Keratinocyte (primary cell): ENCODE results near the gene TMEM190. TPM values are rescaled to one million over a fixed set of nuclear protein-coding genes. Genes with fewer than 3 reads are reported as not detected.
A peak's percentile ranks its signal among the peaks of the same experiment; 100 is the strongest.

Source experiments
- DNase-seq: peaks from one replicate; pipeline ENCODE4 v3.0.0-alpha.2; 2011; ENCODE audit warnings: low read depth, missing footprints, low spot score
- FAIRE-seq: peaks from 2 replicates; lab custom pipeline; 2011; peaks lifted over from hg19 to GRCh38; lab: Jason Lieb, UNC
- H2AFZ ChIP-seq: 2 replicates; pipeline ENCODE4 v1.6.0; 2012; ENCODE audit warnings: low read length, control low read depth, inconsistent platforms; ENCODE audit not compliant: control insufficient read depth
- H3K27ac ChIP-seq: 2 replicates; pipeline ENCODE4 v1.5.1; 2011; ENCODE audit warnings: low read length; ENCODE audit not compliant: control insufficient read depth, insufficient read depth
- H3K27me3 ChIP-seq: 3 replicates; pipeline ENCODE4 v1.6.0; 2011; ENCODE audit warnings: low read length; ENCODE audit not compliant: control insufficient read depth, insufficient read depth; ENCODE audit errors: extremely low read depth
- H3K36me3 ChIP-seq, 2 experiments: 2 replicates in 1 of 2; 3 replicates in 1 of 2; pipeline ENCODE4 v1.5.1; 2011; ENCODE audit warnings: low read length in 2 of 2, mild to moderate bottlenecking in 1 of 2; ENCODE audit not compliant: control insufficient read depth in 2 of 2, insufficient read depth in 2 of 2; ENCODE audit errors: extremely low read depth in 1 of 2
- H3K4me1 ChIP-seq: 3 replicates; pipeline ENCODE4 v1.5.1; 2011; ENCODE audit warnings: low read length; ENCODE audit not compliant: control insufficient read depth, insufficient read depth; ENCODE audit errors: extremely low read depth
- H3K4me2 ChIP-seq: 3 replicates; pipeline ENCODE4 v1.6.0; 2011; ENCODE audit warnings: low read depth, low read length; ENCODE audit not compliant: control insufficient read depth, insufficient read depth; ENCODE audit errors: extremely low read depth
- H3K4me3 ChIP-seq, 3 experiments: fragments of 200-600 bp in 1 of 3; sonication (generic) in 1 of 3; 2 replicates in 2 of 3; 3 replicates in 1 of 3; pipeline ENCODE4 v1.5.1; 2011 to 2016; ENCODE audit warnings: low read length in 3 of 3, mild to moderate bottlenecking in 3 of 3, control low read depth in 2 of 3, inconsistent platforms in 1 of 3, low read depth in 1 of 3, mixed read lengths in 1 of 3, mixed run types in 1 of 3, moderate library complexity in 1 of 3; ENCODE audit not compliant: control insufficient read depth in 2 of 3, insufficient read depth in 2 of 3; ENCODE audit errors: extremely low read depth in 1 of 3
- H3K79me2 ChIP-seq: 2 replicates; pipeline ENCODE4 v1.6.0; 2012; ENCODE audit warnings: low read length; ENCODE audit not compliant: control insufficient read depth, insufficient read depth
- H3K9ac ChIP-seq: 3 replicates; pipeline ENCODE4 v1.6.0; 2011; ENCODE audit warnings: low read length; ENCODE audit not compliant: control insufficient read depth, insufficient read depth; ENCODE audit errors: extremely low read depth
- H3K9me1 ChIP-seq: 3 replicates; pipeline ENCODE4 v1.6.0; 2011; ENCODE audit warnings: low read length; ENCODE audit not compliant: control insufficient read depth, insufficient read depth; ENCODE audit errors: extremely low read depth
- H3K9me3 ChIP-seq: 2 replicates; pipeline ENCODE4 v1.5.1; 2012; ENCODE audit warnings: low read depth, low read length; ENCODE audit not compliant: control insufficient read depth
- H4K20me1 ChIP-seq: 3 replicates; pipeline ENCODE4 v1.6.0; 2011; ENCODE audit warnings: low read length; ENCODE audit not compliant: control insufficient read depth, insufficient read depth; ENCODE audit errors: extremely low read depth
- EZH2 ChIP-seq: IDR thresholded peaks from one replicate; pipeline ENCODE4 v1.6.1; 2012; ENCODE audit warnings: inconsistent platforms, mild to moderate bottlenecking, low read length, moderate library complexity
- dilution Hi-C: fragments of 300-500 bp; cut with MboI; formaldehyde crosslinking; loops from one replicate; pipeline ENCODE4 v1.7.0; 2020; ENCODE audit warnings: low sequenced_read_pairs; ENCODE audit not compliant: extremely low pct_ligation_motif_present
- polyA plus RNA-seq, 5 experiments: library from polyadenylated mRNA; depleted of rRNA in 3 of 5; stranded (reverse) in 3 of 5; stranded (forward) in 1 of 5; unstranded in 1 of 5; fragments of >200 nt; gene quantifications; 1 replicate in 1 of 5; 2 replicates in 3 of 5; 3 replicates in 1 of 5; pipeline versions ENCODE4 v1.2.1 to v1.2.3, GENCODE V29; 2011 to 2012; ENCODE audit warnings: missing spikeins in 2 of 5, low read depth in 1 of 5, low replicate concordance in 1 of 5
- TF ChIP-seq, protein P1 (sequence below), 3 experiments: IDR thresholded peaks in 1 of 3; conservative IDR thresholded peaks in 1 of 3; optimal IDR thresholded peaks in 1 of 3; 2 replicates in 2 of 3; 3 replicates in 1 of 3; pipeline versions ENCODE3 to v1.5.1; 2011; ENCODE audit warnings: low read length in 3 of 3, mild to moderate bottlenecking in 3 of 3, moderate library complexity in 2 of 3, control low read depth in 1 of 3, inconsistent platforms in 1 of 3; ENCODE audit not compliant: insufficient read depth in 2 of 3; ENCODE audit errors: extremely low read depth in 1 of 3

The TMEM190 gene
- polyA plus RNA-seq, 1 donor (not counting 4 experiments of a cell fraction or from before 2014, with no cell fraction given): not detected

DNA sequence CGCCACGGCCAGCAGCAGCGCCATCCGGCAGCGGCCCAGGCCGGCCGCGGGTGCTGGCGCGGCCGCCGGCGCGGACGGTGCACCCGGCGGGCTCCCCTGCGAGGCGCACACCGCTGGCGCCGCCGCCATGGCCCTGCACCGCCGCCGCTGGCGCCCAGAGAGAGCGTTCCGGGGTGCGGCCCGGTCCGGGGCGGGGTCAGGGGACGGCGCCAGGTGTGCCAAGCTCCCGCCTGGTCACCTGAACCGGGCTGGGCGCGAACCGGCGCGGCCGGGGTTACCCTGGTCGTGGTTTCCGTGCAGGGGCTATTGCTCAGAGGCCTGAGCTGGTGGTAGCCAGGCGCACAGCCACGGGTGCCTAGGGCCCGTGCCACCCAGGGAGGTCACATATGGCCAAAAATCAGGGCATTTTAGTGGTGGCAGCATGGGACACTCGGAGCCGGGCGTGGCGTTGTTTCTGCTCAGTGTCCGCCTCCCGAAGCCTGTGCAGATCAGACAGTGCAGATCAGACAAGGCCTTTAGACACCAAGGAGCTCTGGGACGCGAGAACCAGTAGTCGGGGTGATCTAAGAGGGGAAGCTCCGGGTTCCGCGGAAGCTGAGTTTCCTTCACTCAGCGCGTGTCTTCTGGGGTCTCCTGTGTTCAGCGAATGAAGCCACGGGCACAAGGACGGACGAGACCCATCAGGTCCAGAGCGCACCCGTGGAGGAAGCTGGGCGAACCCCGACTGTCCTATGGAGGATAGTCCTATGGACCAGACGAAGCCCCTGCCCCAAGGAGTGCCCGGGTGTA lies 7.7 kb downstream of the TMEM190 start, which contains the start of gene TMEM238:
Gene TMEM238, minus strand, starts transcription at position 162 of the 789 bp plus-strand sequence. Its CDS starts 33 bp downstream, at position 129.
- Histone ChIP-seq H3K27ac (peak within 1 kb of the TSS; percentile 95), H3K79me2 (peaks cover 41% of the 10 kb centered on the region), H3K27me3 (no peaks in the 10 kb centered on the region), H3K4me2 (peak within 1 kb of the TSS; percentile 93), H3K9me1 (peaks cover 12% of the 10 kb centered on the region), H3K4me3 (peak within 1 kb of the TSS; percentile 76 to 97 (median 77)), H3K9ac (peak within 1 kb of the TSS; percentile 92), H2AFZ (peak within 1 kb of the TSS; percentile 87), H3K9me3 (no peaks in the 10 kb centered on the region), H3K36me3 (peaks cover 21 to 34% of the 10 kb centered on the region in 2 experiments), H4K20me1 (peaks cover 31% of the 10 kb centered on the region), H3K4me1 (peaks cover 25% of the 10 kb centered on the region)
- no peak for FAIRE-seq
- no peak for DNase-seq
- TF ChIP-seq, protein P1, sequence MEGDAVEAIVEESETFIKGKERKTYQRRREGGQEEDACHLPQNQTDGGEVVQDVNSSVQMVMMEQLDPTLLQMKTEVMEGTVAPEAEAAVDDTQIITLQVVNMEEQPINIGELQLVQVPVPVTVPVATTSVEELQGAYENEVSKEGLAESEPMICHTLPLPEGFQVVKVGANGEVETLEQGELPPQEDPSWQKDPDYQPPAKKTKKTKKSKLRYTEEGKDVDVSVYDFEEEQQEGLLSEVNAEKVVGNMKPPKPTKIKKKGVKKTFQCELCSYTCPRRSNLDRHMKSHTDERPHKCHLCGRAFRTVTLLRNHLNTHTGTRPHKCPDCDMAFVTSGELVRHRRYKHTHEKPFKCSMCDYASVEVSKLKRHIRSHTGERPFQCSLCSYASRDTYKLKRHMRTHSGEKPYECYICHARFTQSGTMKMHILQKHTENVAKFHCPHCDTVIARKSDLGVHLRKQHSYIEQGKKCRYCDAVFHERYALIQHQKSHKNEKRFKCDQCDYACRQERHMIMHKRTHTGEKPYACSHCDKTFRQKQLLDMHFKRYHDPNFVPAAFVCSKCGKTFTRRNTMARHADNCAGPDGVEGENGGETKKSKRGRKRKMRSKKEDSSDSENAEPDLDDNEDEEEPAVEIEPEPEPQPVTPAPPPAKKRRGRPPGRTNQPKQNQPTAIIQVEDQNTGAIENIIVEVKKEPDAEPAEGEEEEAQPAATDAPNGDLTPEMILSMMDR (optimal IDR thresholded peaks at IDR 0.05 in 1 of 3, IDR thresholded peaks at IDR 0.05 in 1 of 3, conservative IDR thresholded peaks at IDR 0.05 in 1 of 3; ENCODE audit: extremely low read depth in 1 of 3, insufficient read depth in 2 of 3, low read length in 3 of 3): no peak
- no peak for TF ChIP-seq EZH2
- dilution Hi-C loops: no loop called here

DNA sequence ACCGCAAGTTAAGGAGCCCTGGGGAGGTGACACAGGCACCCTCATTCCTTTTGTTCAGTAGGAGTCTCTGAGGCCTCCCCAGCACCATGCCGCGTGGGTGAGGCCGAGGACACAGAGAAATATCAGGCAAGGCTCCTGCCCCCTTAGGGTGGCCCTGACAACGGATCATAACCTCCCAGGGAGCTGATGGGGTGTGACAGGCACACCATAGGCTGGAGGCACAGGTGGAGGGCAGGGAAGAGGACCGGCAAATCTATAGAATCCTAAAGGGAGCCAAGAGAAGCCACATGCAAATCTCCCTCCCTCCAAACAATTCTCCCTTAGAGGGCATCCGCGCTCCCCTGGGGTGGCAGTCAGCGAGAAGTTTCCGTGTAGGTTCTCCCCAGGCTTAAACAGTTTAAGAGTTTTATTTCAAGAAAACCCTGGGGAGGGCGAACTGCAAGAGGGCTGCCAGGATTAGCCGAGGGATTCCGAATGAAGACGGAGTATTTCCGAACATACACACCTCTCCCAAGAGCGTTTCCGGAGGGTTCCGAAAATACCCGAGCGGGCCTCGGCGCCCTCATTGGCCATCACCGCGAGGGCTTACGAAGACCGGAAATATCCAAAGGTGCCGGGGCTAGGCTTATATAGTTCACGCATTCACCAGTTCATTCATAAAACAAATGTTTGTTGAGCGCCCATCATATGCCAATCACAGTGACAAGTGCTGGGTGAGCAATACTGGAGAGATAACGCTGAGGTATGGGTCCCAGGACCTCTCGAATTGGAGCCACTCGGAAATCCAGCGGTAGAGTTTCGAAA lies 8.5 kb downstream of the TMEM190 start:
- Histone ChIP-seq H4K20me1 (peaks cover 33% of the 10 kb centered on the region), H3K4me1 (peaks cover 25% of the 10 kb centered on the region), H3K79me2 (peaks cover 48% of the 10 kb centered on the region), H2AFZ (peak overlapping the region; percentile 98), H3K4me2 (peak overlapping the region; percentile 93), H3K4me3 (peak overlapping the region; percentile 76 to 97 (median 77)), H3K9ac (peak overlapping the region; percentile 92), H3K27me3 (no peaks in the 10 kb centered on the region), H3K27ac (peak overlapping the region; percentile 95), H3K9me3 (no peaks in the 10 kb centered on the region), H3K9me1 (peaks cover 12% of the 10 kb centered on the region), H3K36me3 (peaks cover 27 to 35% of the 10 kb centered on the region in 2 experiments)
- no peak for TF ChIP-seq EZH2
- TF ChIP-seq, protein P1 (optimal IDR thresholded peaks at IDR 0.05 in 1 of 3, IDR thresholded peaks at IDR 0.05 in 1 of 3, conservative IDR thresholded peaks at IDR 0.05 in 1 of 3; ENCODE audit: extremely low read depth in 1 of 3, insufficient read depth in 2 of 3, low read length in 3 of 3): no peak
- dilution Hi-C loops: no loop called here
- FAIRE-seq: no peak
- DNase-seq: peak; percentile 73
